SK-N-MC (cell line): ENCODE data around the gene JAZF1.

Source experiments
- DNase-seq: peaks from one replicate; pipeline ENCODE4 v3.0.0-alpha.2; 2011; ENCODE audit warnings: low read depth, low spot score
- H3K27ac ChIP-seq: fragments of 200-600 bp; sonication (generic); 2 replicates; pipeline ENCODE4 v1.5.1; 2016; ENCODE audit warnings: mixed run types
- H3K36me3 ChIP-seq: fragments of 200-600 bp; sonication (generic); 2 replicates; pipeline ENCODE4 v1.6.1; 2017; ENCODE audit warnings: antibody characterized with exemption, low read length, mixed read lengths; ENCODE audit not compliant: insufficient read depth
- H3K4me3 ChIP-seq: fragments of 200-600 bp; sonication (generic); 2 replicates; pipeline ENCODE4 v1.5.1; 2016
- H3K9ac ChIP-seq: fragments of 200-600 bp; sonication (generic); 2 replicates; pipeline ENCODE4 v1.8.0; 2017; ENCODE audit warnings: mixed run types, mixed read lengths; ENCODE audit not compliant: insufficient read length
- H3K9me3 ChIP-seq: fragments of 200-600 bp; sonication (generic); 2 replicates; pipeline ENCODE4 v1.6.1; 2017; ENCODE audit warnings: low read depth, mild to moderate bottlenecking, antibody characterized with exemption, low read length, moderate library complexity, mixed read lengths
- EZH2 ChIP-seq: fragments of 200-600 bp; sonication (generic); IDR thresholded peaks from one replicate; pipeline ENCODE4 v1.6.1; 2017; ENCODE audit warnings: antibody characterized with exemption
- FOXP2 ChIP-seq: optimal IDR thresholded peaks from 2 replicates; pipeline ENCODE3; 2011; ENCODE audit warnings: mild to moderate bottlenecking, moderate library complexity; ENCODE audit not compliant: insufficient read depth; ENCODE audit errors: extremely low read length, control extremely low read depth
- POLR2AphosphoS5 ChIP-seq: IDR thresholded peaks from 2 replicates; pipeline ENCODE4 v1.6.1; 2012; ENCODE audit warnings: mild to moderate bottlenecking, low read depth, low read length, borderline replicate concordance

Gene JAZF1

GRCh38 chr7:27947586-27948278 lies 232.9 kb downstream of the JAZF1 start:
- no peak for DNase-seq
- Histone ChIP-seq H3K36me3 (no peaks in the 10 kb centered on the region), H3K9me3 (no peaks in the 10 kb centered on the region), H3K9ac (no peak overlapping the region), H3K27ac (no peak overlapping the region), H3K4me3 (no peak overlapping the region)
- TF ChIP-seq FOXP2 (no peak), EZH2 (no peak), POLR2AphosphoS5 (no peak)

- Histone ChIP-seq H3K27ac (no peak overlapping the region), H3K36me3 (no peaks in the 10 kb centered on the region), H3K9me3 (no peaks in the 10 kb centered on the region), H3K9ac (no peak overlapping the region), H3K4me3 (no peak overlapping the region)
- TF ChIP-seq POLR2AphosphoS5 = no peak
- TF ChIP-seq EZH2 = no peak
- TF ChIP-seq FOXP2 = no peak
- DNase-seq = no peak
These were observed 234.2 kb downstream of the JAZF1 start for GRCh38 chr7:27946351-27946750.

- Histone ChIP-seq H3K36me3 (no peaks in the 10 kb centered on the region), H3K27ac (no peak overlapping the region), H3K9me3 (no peaks in the 10 kb centered on the region), H3K9ac (no peak overlapping the region), H3K4me3 (no peak overlapping the region)
- TF ChIP-seq EZH2 (no peak), POLR2AphosphoS5 (no peak), FOXP2 (no peak)
- no peak for DNase-seq
These were observed 235.4 kb downstream of the JAZF1 start for GRCh38 chr7:27945058-27945795.

- DNase-seq = no peak
- H3K4me3 ChIP-seq = no peak overlapping the region
- TF ChIP-seq POLR2AphosphoS5 = no peak
- no peak for TF ChIP-seq EZH2
- no peak for TF ChIP-seq FOXP2
- no peak overlapping the region for H3K9ac ChIP-seq
- no peaks in the 10 kb centered on the region for H3K9me3 ChIP-seq
- H3K27ac ChIP-seq = no peak overlapping the region
- H3K36me3 ChIP-seq = no peaks in the 10 kb centered on the region
These were observed 236.0 kb downstream of the JAZF1 start for GRCh38 chr7:27944643-27945042.

- no peaks in the 10 kb centered on the region for H3K9me3 ChIP-seq
- H3K36me3 ChIP-seq = no peaks in the 10 kb centered on the region
- no peak overlapping the region for H3K4me3 ChIP-seq
- TF ChIP-seq FOXP2 (no peak), POLR2AphosphoS5 (no peak; the same call in 1 of the 2 replicates), EZH2 (no peak)
- DNase-seq = peak; percentile 51
- no peak overlapping the region for H3K27ac ChIP-seq
- no peak overlapping the region for H3K9ac ChIP-seq
These were observed 237.4 kb downstream of the JAZF1 start for GRCh38 chr7:27943241-27943640.

GRCh38 chr7:27942711-27943110 lies 237.9 kb downstream of the JAZF1 start:
- DNase-seq = no peak
- Histone ChIP-seq H3K27ac (no peak overlapping the region), H3K4me3 (no peak overlapping the region), H3K9ac (no peak overlapping the region), H3K9me3 (no peaks in the 10 kb centered on the region), H3K36me3 (no peaks in the 10 kb centered on the region)
- no peak for TF ChIP-seq FOXP2
- no peak for TF ChIP-seq POLR2AphosphoS5

- Histone ChIP-seq H3K36me3 (no peaks in the 10 kb centered on the region), H3K4me3 (no peak overlapping the region), H3K27ac (no peak overlapping the region), H3K9ac (no peak overlapping the region), H3K9me3 (no peaks in the 10 kb centered on the region)
- DNase-seq = no peak
- TF ChIP-seq EZH2 = no peak
- TF ChIP-seq POLR2AphosphoS5 = no peak
- TF ChIP-seq FOXP2 = no peak
These were observed 239.1 kb downstream of the JAZF1 start for GRCh38 chr7:27941522-27941921.

GRCh38 chr7:27940341-27940740 lies 240.3 kb downstream of the JAZF1 start:
- Histone ChIP-seq H3K36me3 (no peaks in the 10 kb centered on the region), H3K9ac (no peak overlapping the region), H3K9me3 (no peaks in the 10 kb centered on the region), H3K27ac (no peak overlapping the region), H3K4me3 (no peak overlapping the region)
- DNase-seq = no peak
- no peak for TF ChIP-seq POLR2AphosphoS5
- no peak for TF ChIP-seq FOXP2
- TF ChIP-seq EZH2 = no peak

- TF ChIP-seq FOXP2 (no peak), POLR2AphosphoS5 (no peak), EZH2 (no peak)
- Histone ChIP-seq H3K36me3 (no peaks in the 10 kb centered on the region), H3K9me3 (no peaks in the 10 kb centered on the region), H3K9ac (no peak overlapping the region), H3K4me3 (no peak overlapping the region), H3K27ac (no peak overlapping the region)
- no peak for DNase-seq
These were observed 240.7 kb downstream of the JAZF1 start for GRCh38 chr7:27939893-27940292.
